HepG2 (cell line): Measurements from ENCODE around the gene ZBTB45. TPM values are rescaled to one million over a fixed set of nuclear protein-coding genes. Genes with fewer than 3 reads are reported as not detected.

Experiments
- ASH2L ChIP-seq: fragments of 300-600, 200-600 bp; sonication (generic); IDR thresholded peaks from 2 replicates; pipeline ENCODE4 v1.7.0; 2017; ENCODE audit warnings: low read depth, mild to moderate bottlenecking, moderate library complexity, mixed read lengths, low read length; ENCODE audit not compliant: insufficient read length
- CENPX ChIP-seq: sonication (generic); formaldehyde crosslinking; IDR thresholded peaks from 2 replicates; pipeline ENCODE4 v1.9.0; 2021; ENCODE audit warnings: mild to moderate bottlenecking, missing genetic modification reagents, moderate library complexity
- DZIP1 ChIP-seq: sonication (generic); formaldehyde crosslinking; IDR thresholded peaks from 2 replicates; pipeline ENCODE4 v1.5.0; 2020; ENCODE audit warnings: mild to moderate bottlenecking, missing genetic modification reagents
- MLXIP ChIP-seq: sonication (generic); formaldehyde crosslinking; IDR thresholded peaks from 2 replicates; pipeline ENCODE4 v1.9.0; 2021; ENCODE audit warnings: missing genetic modification reagents, borderline replicate concordance
- PREB ChIP-seq: sonication (generic); formaldehyde crosslinking; IDR thresholded peaks from 2 replicates; pipeline ENCODE4 v1.4.0; 2020; ENCODE audit warnings: missing genetic modification reagents
- REPIN1 ChIP-seq: sonication (generic); formaldehyde crosslinking; IDR thresholded peaks from 2 replicates; pipeline ENCODE4 v1.8.0; 2022; ENCODE audit warnings: missing genetic modification reagents, low read depth, mild to moderate bottlenecking, borderline replicate concordance
- SOX5 ChIP-seq: IDR thresholded peaks from 2 replicates; pipeline ENCODE4 v1.6.1; 2016; ENCODE audit warnings: borderline replicate concordance
- ZBTB26 ChIP-seq: IDR thresholded peaks from 2 replicates; pipeline ENCODE4 v1.6.1; 2016; ENCODE audit warnings: missing compliant biosample characterization, missing genetic modification reagents, borderline replicate concordance
- ZHX2 ChIP-seq, 2 experiments: sonication (generic) in 1 of 2; formaldehyde crosslinking in 1 of 2; IDR thresholded peaks; 2 replicates each; pipeline versions ENCODE4 v1.6.1 to v1.9.0; 2014 to 2022; ENCODE audit warnings: antibody characterized with exemption in 1 of 2, borderline replicate concordance in 1 of 2, inconsistent platforms in 1 of 2, low read depth in 1 of 2, missing genetic modification reagents in 1 of 2
- ZNF121 ChIP-seq: sonication (generic); formaldehyde crosslinking; IDR thresholded peaks from 2 replicates; pipeline ENCODE4 v1.5.0; 2020; ENCODE audit warnings: mild to moderate bottlenecking, missing genetic modification reagents
- ZNF138 ChIP-seq: sonication (generic); formaldehyde crosslinking; IDR thresholded peaks from 2 replicates; pipeline ENCODE4 v1.5.0; 2020; ENCODE audit warnings: mild to moderate bottlenecking, low read depth, missing genetic modification reagents
- ZNF205 ChIP-seq: IDR thresholded peaks from 2 replicates; pipeline ENCODE4 v1.6.1; 2018; ENCODE audit warnings: missing biosample characterization, missing genetic modification reagents
- polyA plus RNA-seq, 8 experiments: library from polyadenylated mRNA; depleted of rRNA in 3 of 8; stranded (reverse) in 7 of 8; unstranded in 1 of 8; fragments of >200 nt; fragmentation: Illumina TruSeq in 4 of 8; extraction: Trizol in 4 of 8; gene quantifications; 2 replicates each; pipeline versions ENCODE4 v1.2.1 to v1.2.3, GENCODE V29; 2011 to 2016; ENCODE audit warnings: low read depth in 4 of 8, missing spikeins in 1 of 8, mixed read lengths in 1 of 8; ENCODE audit not compliant: insufficient read depth in 1 of 8
- total RNA-seq, 5 experiments: library from RNA; depleted of rRNA; stranded (reverse); fragments of >200 nt; fragmentation: Illumina TruSeq; extraction: Trizol; gene quantifications; 2 replicates each; pipeline ENCODE4 v1.2.3, GENCODE V29; 2016; ENCODE audit warnings: low read depth in 1 of 5

ZBTB45 gene
- total and polyA plus RNA-seq, 2 of the 13 experiments (the other 11 are each of a cell fraction or from before 2014, with no cell fraction given), result 3.0 to 3.7 TPM

GRCh38 chr19:58543826-58544590, 24.4 kb upstream of the ZBTB45 start, which contains the start of gene TRIM28 (continued):
- TF ChIP-seq ZHX2 (IDR thresholded peaks at IDR 0.05; ENCODE audit: low read depth) (peak; percentile 55), ZHX2 (CRISPR knock-in tag; IDR thresholded peaks at IDR 0.05; ENCODE audit: borderline replicate concordance) (0 out of 2 replicates have a peak, but pooled peaks have one; percentile 62), ZNF138 (CRISPR knock-in tag) (0 out of 2 replicates have a peak, but pooled peaks have one; percentile 65), ASH2L (peak; percentile 63), SOX5 (CRISPR knock-in tag) (peak; percentile 55; the same call in 1 of the 2 replicates), ZNF121 (CRISPR knock-in tag) (no peak), DZIP1 (peak; percentile 73; the same call in 1 of the 2 replicates), PREB (CRISPR knock-in tag) (no peak), CENPX (no peak), ZBTB26 (CRISPR knock-in tag) (no peak), ZNF205 (CRISPR knock-in tag) (0 out of 2 replicates have a peak, but pooled peaks have one; percentile 50), MLXIP (CRISPR knock-in tag) (no peak), REPIN1 (CRISPR knock-in tag) (no peak; the same call in none of the 2 replicates)
